HG03025 (cell line): ENCODE measurements around the gene CENPL.
"Not testable (repeated sequence)": the region's sequence is repeated elsewhere in the genome, so short reads cannot be mapped to it uniquely, and the experiment has no call there.

Experiments used
- ATAC-seq: cut with Tn5 transposase; IDR thresholded peaks from one replicate; pipeline ENCODE4 v1.9.1; 2021; ENCODE audit warnings: mild to moderate bottlenecking, moderate library complexity; ENCODE audit not compliant: unreplicated experiment, low FRiP score

Gene CENPL

GRCh38 chr1:173859547-173859946 is 34.9 kb upstream of the CENPL start:
- not testable (repeated sequence) for ATAC-seq

DNA sequence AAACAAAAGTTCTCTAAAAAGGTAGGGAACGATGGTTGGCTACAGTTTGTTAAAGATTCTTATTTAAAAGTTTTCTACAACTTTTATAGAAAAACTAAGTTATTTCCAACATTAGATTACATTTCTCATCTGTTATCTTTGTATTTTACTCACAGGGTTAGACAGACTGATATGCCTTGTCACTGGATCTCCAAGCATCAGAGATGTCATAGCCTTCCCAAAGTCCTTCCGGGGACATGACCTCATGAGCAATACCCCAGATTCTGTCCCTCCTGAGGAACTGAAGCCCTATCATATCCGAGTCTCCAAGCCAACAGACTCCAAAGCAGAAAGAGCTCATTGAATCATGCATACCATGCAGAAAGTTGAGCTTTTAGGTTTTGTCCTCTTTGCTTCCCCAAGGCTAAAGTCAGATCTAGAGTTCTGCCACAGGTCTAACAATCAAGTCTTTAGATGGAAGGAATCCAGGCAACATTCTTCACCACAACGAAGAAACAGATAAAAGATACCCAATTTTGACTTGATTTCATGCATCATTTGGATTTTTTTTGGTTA is 32.8 kb upstream of the CENPL start:
- ATAC-seq, result no peak

DNA sequence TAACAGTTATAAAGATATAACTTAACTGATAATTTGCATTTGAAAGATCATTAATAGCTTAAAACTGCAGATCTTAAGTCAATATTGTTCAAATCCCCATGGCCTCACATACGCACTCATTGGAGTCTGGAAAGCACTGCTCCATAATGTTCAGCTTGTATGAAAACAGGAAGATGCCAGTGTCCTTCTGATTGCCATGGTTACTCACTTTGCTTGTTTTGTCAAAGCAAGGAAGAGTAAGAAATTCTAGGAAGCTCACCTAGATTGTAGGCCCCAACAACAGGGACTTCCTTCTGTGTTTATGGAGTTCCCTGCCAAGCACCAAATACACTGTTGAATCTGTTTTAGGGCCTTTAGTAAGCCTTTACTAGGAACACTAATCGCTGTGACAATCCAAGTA is 32.2 kb upstream of the CENPL start:
- ATAC-seq, result no peak

GRCh38 chr1:173856014-173856413 is 31.3 kb upstream of the CENPL start:
- ATAC-seq, result no peak

- ATAC-seq, result no peak
Measured at GRCh38 chr1:173853074-173853473, 28.4 kb upstream of the CENPL start.

DNA sequence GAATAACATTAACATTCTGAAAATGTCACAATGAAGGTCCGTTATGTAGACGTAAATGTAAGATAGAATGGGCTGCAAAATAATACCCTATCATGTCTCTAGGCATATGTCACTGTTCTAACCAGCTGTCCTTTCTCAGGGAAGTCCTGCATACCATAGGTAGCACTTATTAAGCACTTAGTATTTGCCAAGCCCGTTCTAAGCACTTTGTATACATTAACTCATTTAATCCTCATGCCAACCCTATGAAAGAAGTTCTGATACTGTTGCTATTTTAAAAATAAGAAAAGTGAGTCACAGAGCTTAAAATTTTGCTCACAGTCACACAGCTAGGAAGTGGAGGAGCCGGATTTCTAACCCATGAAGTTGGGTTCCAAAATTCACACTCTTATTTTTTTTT is 27.4 kb upstream of the CENPL start:
- no peak for ATAC-seq

DNA sequence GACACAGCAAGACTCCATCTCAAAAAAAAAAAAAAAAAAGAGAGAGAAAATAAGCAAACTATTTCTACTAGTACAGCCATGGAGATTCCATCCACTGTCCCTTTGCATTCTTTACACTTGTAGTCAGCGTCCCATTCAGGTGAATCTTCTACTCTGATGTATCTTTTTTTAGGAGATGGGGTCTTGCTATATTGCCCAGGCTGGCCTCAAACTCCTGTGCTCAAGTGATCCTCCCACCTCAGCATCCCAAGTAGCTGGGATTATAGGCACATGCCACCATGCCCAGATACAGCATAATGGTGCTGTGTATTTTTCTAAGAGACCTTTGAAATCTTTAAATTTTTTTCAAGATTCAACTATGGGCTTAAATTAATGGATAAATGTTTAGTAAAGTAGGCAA is 8.1 kb upstream of the CENPL start:
- ATAC-seq, result no peak

DNA sequence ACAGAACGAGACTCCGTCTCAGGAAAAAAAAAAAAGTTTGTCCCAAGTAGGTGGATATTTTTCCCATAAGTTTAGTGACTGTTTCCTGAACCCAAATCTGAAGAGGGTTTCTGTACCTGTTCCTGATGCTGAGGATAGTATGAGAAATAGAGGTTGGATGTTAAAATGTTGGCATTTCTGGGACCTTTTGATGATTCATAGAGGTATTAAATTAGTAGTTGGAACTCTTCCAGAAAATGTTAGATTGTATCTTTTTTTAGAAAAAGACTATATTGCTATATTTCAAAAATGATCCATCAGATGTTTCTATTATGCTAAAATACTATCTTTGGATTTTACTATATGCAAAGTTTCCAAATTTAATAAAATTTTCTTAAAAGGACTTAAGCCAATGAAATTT is 2.9 kb upstream of the CENPL start:
- ATAC-seq, result no peak

GRCh38 chr1:173823781-173824314 is 835 bp downstream of the CENPL start:
- ATAC-seq, result peak; percentile 35

GRCh38 chr1:173821680-173822079 is 3.0 kb downstream of the CENPL start:
- no peak for ATAC-seq

- ATAC-seq, result no peak
Measured at GRCh38 chr1:173818459-173818858, 6.2 kb downstream of the CENPL start.

DNA sequence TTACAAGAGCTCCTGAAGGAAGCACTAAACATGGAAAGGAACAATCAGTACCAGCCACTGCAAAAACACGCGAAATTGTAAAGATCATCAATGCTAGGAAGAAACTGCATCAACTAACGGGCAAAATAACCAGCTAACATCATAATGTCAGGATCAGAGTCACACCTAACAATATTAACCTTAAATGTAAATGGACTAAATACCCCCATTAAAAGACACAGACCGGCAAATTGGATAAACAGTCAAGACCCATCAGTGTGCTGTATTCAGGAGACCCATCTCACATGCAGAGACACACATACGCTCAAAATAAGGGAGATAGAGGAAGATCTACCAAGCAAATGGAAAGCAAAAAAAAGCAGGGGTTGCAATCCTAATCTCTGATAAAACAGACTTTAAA is 11.0 kb downstream of the CENPL start:
- not testable (repeated sequence) for ATAC-seq

GRCh38 chr1:173802961-173803360 is 21.7 kb downstream of the CENPL start:
- ATAC-seq, result no peak

DNA sequence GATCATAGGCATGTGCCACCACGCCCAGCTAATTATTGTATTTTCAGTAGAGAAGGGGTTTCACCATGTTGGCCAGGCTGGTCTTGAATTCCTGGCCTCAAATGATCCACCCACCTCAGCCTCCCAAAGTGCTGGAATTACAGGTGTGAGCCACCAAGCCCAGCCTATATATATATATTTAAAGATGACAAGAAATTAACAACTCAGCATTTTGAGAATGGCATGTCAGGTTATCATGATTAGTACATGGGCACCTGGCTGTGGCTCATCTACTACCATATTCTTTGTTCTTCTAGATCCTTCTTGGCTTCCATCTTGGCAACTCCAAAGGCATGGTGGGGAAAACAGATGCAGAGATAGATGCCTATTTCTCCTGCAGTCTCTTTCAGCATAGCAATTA is 24.7 kb downstream of the CENPL start:
- not testable (repeated sequence) for ATAC-seq

GRCh38 chr1:173798078-173798477 is 26.6 kb downstream of the CENPL start:
- no peak for ATAC-seq

DNA sequence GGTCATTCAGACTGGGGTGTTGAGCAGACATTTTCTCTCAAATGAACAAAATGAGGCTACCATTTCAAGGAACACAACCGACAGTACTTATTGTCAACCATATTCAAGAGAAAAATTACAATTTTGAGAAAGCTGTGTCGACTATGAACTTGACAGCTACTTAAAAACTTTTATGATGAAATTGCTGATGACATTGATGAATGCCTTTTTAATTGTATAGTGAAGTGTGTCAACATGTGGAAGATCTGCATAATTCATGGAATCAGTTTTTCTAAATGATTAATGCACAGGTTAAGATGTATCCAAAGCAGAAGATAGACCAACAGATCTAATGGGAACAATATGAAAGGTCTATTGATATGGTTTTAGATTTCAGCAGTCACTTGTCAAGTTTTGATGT is 34.8 kb downstream of the CENPL start:
- ATAC-seq, result no peak

GRCh38 chr1:173784997-173785396 is 39.7 kb downstream of the CENPL start:
- ATAC-seq, result no peak

DNA sequence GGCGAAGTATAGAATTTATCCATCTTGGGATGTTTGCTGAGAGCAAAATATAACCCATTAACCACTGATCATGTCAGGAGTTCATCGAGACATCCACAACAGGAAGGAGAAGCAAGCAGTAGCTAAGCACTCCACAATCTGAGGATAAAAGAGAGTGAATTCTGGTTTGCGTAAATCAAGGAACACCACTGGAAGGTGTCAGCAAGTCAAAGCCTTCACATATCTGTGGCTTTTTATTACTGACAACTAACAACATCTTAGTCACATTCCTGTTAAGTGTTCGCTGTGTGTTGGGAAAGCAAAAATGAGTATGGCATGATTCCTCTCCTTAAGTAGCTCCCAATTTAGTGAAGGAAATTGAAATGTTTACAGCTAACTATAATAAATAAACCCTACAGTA is 44.7 kb downstream of the CENPL start:
- ATAC-seq, result no peak

DNA sequence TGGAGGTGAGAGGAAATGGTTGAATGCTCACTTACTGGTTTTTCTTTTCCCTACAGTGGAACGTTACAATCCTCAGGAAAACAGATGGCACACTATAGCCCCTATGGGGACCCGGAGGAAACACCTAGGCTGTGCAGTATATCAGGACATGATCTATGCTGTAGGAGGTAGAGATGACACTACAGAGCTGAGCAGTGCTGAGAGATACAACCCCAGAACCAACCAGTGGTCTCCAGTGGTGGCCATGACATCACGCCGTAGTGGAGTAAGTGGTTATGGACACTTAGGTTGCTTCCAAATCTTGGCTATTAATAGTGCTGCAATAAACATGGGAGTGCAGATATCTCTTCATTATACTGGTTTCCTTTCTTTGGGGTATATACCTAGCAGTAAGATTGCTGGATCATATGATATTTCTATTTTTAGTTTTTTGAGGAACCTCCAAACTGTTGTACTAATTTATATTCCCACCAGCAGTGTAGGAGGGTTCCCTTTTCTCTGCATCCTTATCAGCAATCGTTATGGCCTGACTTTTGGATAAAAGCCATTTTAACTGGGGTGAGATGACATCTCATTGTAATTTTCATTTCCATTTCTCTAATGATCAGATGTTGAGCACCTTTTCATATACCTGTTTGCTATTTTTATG is 49.0 kb downstream of the CENPL start:
- no peak for ATAC-seq

GRCh38 chr1:173771560-173771959 is 53.1 kb downstream of the CENPL start:
- ATAC-seq, result no peak

GRCh38 chr1:173770330-173770729 is 54.4 kb downstream of the CENPL start:
- ATAC-seq, result not testable (repeated sequence)

DNA sequence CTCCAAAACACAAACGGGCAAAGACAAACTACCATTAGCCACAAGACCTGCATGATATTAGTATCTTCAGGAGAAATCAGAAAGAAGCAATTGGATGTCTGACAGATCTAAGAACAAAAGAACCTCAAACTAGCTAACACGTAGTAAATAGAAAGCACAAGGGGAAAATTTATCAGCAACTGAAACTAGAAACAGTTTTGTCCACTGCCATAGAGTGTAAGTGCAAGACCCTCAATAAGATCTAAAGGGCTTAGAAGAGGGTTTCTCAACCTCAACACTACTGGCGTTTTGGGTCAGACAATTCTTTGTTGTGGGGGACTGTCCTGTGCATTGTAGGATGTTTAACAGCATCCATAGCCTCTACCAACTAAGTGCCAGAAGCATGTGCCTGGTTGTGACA is 55.9 kb downstream of the CENPL start:
- no peak for ATAC-seq
